ENCODE results near the gene DLG2. TPM values are rescaled to one million over a fixed set of nuclear protein-coding genes. Genes with fewer than 3 reads are reported as not detected.

The DLG2 gene
- total and polyA plus RNA-seq, 2 of the 8 experiments (the other 6 are each of a cell fraction or from before 2014, with no cell fraction given) = 1.7 to 14.3 TPM

GRCh38 chr11:85109141-85109540, 518.0 kb downstream of the DLG2 start:
- no peak overlapping the region for H3K18ac ChIP-seq (ENCODE audit: extremely low read depth, low read length)
- H3K56ac ChIP-seq (replicated peaks; ENCODE audit: insufficient read length, low read depth, low read length) = no peak overlapping the region
- no peaks in the 10 kb centered on the region for H3K36me3 ChIP-seq (ENCODE audit: control insufficient read depth in 2 of 4, insufficient read depth in 4 of 4, low read length in 3 of 4)
- DNase-seq (ENCODE audit: low read depth in 1 of 2, low spot score in 2 of 2) (no peak), FAIRE-seq (no peak)
- WGBS, 2 experiments (ENCODE audit: extremely low coverage in 1 of 2, insufficient coverage in 1 of 2, insufficient read length in 1 of 2, insufficient replicate concordance in 2 of 2, low coverage in 1 of 2, low lambda C conversion rate in 2 of 2, missing lambda C conversion rate in 1 of 2) = 88% methylated on average over 4 of the region's 4 CpGs; no CpG with 5 or more reads in 1 of the 2 experiments
- no peaks in the 10 kb centered on the region for H3K79me1 ChIP-seq (ENCODE audit: low read depth, low read length)
- no peak overlapping the region for H2AK5ac ChIP-seq (ENCODE audit: low read depth, low read length)
- H4K20me1 ChIP-seq (replicated peaks in 1 of 2; ENCODE audit: control insufficient read depth in 1 of 2, insufficient read depth in 2 of 2, low read length in 2 of 2) = no peaks in the 10 kb centered on the region
- no peaks in the 10 kb centered on the region for H3K27me3 ChIP-seq (replicated peaks in 1 of 4; ENCODE audit: control insufficient read depth in 3 of 4, extremely low read depth in 1 of 4, insufficient read depth in 3 of 4, low read length in 3 of 4)
- no peak overlapping the region for H4K5ac ChIP-seq (ENCODE audit: insufficient read length, low read depth, low read length)
- H3K23me2 ChIP-seq (ENCODE audit: low read depth, low read length) = no peaks in the 10 kb centered on the region
- no peak overlapping the region for H2BK20ac ChIP-seq (ENCODE audit: low read length)
- H2BK12ac ChIP-seq (ENCODE audit: low read depth, low read length) = no peak overlapping the region
- no peak overlapping the region for H2BK15ac ChIP-seq (ENCODE audit: low read length)
- no peak overlapping the region for H3K14ac ChIP-seq (ENCODE audit: insufficient read length)
- H3K27ac ChIP-seq (ENCODE audit: low read depth, low read length) = no peak overlapping the region
- ChIA-PET POLR2A (ENCODE audit: partially characterized antibody) (no interaction called here), CTCF (ENCODE audit: partially characterized antibody) (no interaction called here)
- no peak overlapping the region for H2AFZ ChIP-seq (ENCODE audit: low read length)
- H3K4me1 ChIP-seq (replicated peaks in 1 of 4; ENCODE audit: control insufficient read depth in 3 of 4, insufficient read depth in 4 of 4, low read length in 3 of 4) = no peaks in the 10 kb centered on the region
- no peaks in the 10 kb centered on the region for H3K79me2 ChIP-seq (ENCODE audit: control insufficient read depth in 1 of 2, insufficient read depth in 2 of 2, low read length in 2 of 2)
- H3K4ac ChIP-seq (replicated peaks; ENCODE audit: insufficient read length, low read depth, low read length) = no peak overlapping the region
- H3K4me2 ChIP-seq (ENCODE audit: insufficient read depth in 1 of 2, low read depth in 2 of 2, low read length in 2 of 2) = no peak overlapping the region
- H4K8ac ChIP-seq (ENCODE audit: extremely low read depth, insufficient read depth, low read length) = no peak overlapping the region
- no peak overlapping the region for H4K91ac ChIP-seq (replicated peaks; ENCODE audit: insufficient read length, low read length)
- H3K4me3 ChIP-seq (ENCODE audit: extremely low read depth in 1 of 4, insufficient read depth in 2 of 4, low read depth in 3 of 4, low read length in 4 of 4) = no peak overlapping the region
- no peak overlapping the region for H3K9ac ChIP-seq (replicated peaks in 1 of 4; ENCODE audit: extremely low read depth in 1 of 4, low read depth in 3 of 4, low read length in 3 of 4)
- H2BK5ac ChIP-seq (ENCODE audit: low read depth, low read length) = no peak overlapping the region
- H2BK120ac ChIP-seq (replicated peaks; ENCODE audit: low read depth, low read length) = no peak overlapping the region
- H3K9me3 ChIP-seq (ENCODE audit: insufficient read depth in 2 of 2, low read depth in 1 of 2, low read length in 1 of 2) = no peaks in the 10 kb centered on the region
- no peak overlapping the region for H3K23ac ChIP-seq (ENCODE audit: insufficient read length)
- TF ChIP-seq KDM5A (IDR thresholded peaks at IDR 0.05; ENCODE audit: low read length) = no peak
- no peak for TF ChIP-seq TBP (IDR thresholded peaks at IDR 0.05; ENCODE audit: low read depth, low read length)
- TF ChIP-seq CTCF (IDR thresholded peaks at IDR 0.05; ENCODE audit: control extremely low read depth in 1 of 3, insufficient read depth in 1 of 3, low read depth in 1 of 3, low read length in 3 of 3) = no peak
- no peak for TF ChIP-seq TAF7 (optimal IDR thresholded peaks at IDR 0.05; ENCODE audit: borderline replicate concordance, low read depth, low read length)
- TF ChIP-seq SIRT6 (IDR thresholded peaks at IDR 0.05; ENCODE audit: low read length) = no peak
- TF ChIP-seq RNF2 (IDR thresholded peaks at IDR 0.05; ENCODE audit: borderline replicate concordance, low read depth, low read length, missing control alignments, poor library complexity, severe bottlenecking) = no peak
- TF ChIP-seq ZNF274 (IDR thresholded peaks at IDR 0.05; ENCODE audit: borderline replicate concordance, extremely low read depth, low read length) = no peak
- TF ChIP-seq BACH1 (IDR thresholded peaks at IDR 0.05; ENCODE audit: low read length) = no peak
- no peak for TF ChIP-seq EGR1 (IDR thresholded peaks at IDR 0.05; ENCODE audit: borderline replicate concordance, low read depth, low read length)
- no peak for TF ChIP-seq SP1 (IDR thresholded peaks at IDR 0.05; ENCODE audit: low read depth, low read length)
- no peak for TF ChIP-seq TCF12 (IDR thresholded peaks at IDR 0.05; ENCODE audit: low read depth, low read length)
- no peak for TF ChIP-seq GTF2F1 (IDR thresholded peaks at IDR 0.05; ENCODE audit: borderline replicate concordance, low read depth, low read length)
- TF ChIP-seq EP300 (IDR thresholded peaks at IDR 0.05; ENCODE audit: borderline replicate concordance in 1 of 2, low read depth in 2 of 2, low read length in 2 of 2) = no peak
